GM21381 (cell line): Measurements from ENCODE around the gene CEP112.
"Not testable (repeated sequence)": the region's sequence is repeated elsewhere in the genome, so short reads cannot be mapped to it uniquely, and the experiment has no call there.

Experiments used
- ATAC-seq: cut with Tn5 transposase; IDR thresholded peaks from one replicate; pipeline ENCODE4 v1.9.1; 2021; ENCODE audit warnings: mild to moderate bottlenecking, moderate library complexity; ENCODE audit not compliant: unreplicated experiment

The CEP112 gene

DNA sequence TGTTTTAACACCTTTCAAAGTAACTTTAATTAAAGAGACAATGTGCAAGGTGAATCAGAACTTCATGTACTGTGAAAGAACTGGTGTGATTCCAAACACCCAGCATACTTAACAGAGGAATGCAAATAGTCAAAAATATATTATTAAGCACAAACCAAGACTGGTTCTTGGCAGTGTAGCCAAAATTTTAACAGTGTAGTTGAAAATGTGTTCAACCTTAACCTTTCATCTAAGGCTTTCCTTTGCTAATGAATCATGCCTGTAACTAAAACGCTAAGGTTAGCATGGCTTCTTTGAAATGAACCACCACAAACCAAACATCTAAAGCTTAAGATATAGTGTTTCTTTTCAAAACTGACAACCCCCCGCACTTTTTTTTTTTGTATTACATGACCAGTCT, 484.2 kb downstream of the CEP112 start:
- no peak for ATAC-seq

DNA sequence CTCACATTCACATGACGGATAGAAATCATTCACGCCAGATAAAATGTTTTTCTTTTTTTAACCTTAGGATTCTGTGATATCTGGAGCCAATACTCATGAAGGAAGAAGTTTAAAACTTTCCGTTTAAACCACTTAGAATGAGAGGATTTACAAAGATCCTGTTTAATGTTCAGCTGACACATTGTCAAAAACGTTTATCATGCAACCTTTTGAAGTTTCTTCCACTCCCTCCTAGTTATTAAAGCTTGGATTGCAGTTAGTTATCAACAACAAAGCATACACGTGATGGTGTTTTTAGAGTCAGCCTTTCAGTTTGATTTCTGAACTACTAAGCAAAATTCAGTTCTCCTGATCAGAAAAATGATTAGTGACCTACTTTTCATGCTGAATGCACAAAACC, 487.2 kb downstream of the CEP112 start:
- no peak for ATAC-seq

- ATAC-seq = no peak
Measured at GRCh38 chr17:65703891-65704290, 488.0 kb downstream of the CEP112 start.

DNA sequence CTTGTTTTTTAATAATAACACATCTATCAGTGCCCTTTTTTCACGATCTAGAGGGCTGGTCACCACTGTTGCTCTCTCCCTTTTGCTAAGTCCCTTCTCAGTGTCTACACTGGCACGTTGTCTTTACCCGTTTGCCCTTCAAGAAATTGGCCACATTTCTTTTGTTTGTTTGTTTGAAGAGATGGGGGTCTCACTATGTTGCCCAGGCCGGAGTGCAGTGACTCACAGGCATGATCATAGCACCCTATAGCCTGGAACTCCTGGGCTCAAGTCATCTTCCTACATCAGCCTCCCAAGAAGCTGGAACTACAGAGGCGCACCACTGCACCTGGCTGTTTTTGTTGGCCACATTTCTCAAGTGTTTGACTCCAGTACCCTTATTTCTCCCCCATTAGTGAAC, 492.5 kb downstream of the CEP112 start:
- no peak for ATAC-seq

- no peak for ATAC-seq
Measured at GRCh38 chr17:65698381-65699061, 493.4 kb downstream of the CEP112 start.

GRCh38 chr17:65697661-65698060, 494.3 kb downstream of the CEP112 start:
- ATAC-seq = no peak

DNA sequence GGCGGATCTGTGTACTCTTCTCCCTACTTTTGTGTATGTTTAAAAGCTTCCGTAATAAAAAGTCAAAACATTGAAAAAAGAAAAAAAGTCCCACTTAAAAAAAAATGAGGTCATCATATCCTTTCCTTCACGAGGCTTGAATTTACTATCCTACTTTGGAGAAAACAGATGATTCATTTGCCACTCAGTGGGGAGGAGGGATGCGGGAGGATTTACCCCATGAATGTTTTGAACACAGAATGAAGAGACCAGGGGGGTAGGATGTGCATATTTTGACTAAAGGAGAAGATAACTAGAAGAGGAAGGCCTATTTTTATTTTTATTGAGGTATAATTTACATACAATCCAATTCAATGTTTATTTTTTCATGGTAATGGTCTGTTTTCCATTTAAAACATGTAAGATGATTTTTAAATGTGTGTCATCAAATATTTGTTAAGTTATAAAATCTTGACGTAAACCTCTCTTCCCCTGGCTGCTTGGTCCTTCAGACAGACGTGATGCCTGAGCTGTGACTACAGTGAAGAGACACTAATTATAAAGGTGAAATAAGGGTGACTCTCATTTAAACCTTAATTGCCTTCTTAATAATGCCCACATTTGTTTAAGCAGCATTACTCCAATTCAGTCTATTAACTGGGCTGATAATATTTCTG, 495.1 kb downstream of the CEP112 start:
- ATAC-seq = no peak

- no peak for ATAC-seq
Measured at GRCh38 chr17:65694601-65695000, 497.3 kb downstream of the CEP112 start.

DNA sequence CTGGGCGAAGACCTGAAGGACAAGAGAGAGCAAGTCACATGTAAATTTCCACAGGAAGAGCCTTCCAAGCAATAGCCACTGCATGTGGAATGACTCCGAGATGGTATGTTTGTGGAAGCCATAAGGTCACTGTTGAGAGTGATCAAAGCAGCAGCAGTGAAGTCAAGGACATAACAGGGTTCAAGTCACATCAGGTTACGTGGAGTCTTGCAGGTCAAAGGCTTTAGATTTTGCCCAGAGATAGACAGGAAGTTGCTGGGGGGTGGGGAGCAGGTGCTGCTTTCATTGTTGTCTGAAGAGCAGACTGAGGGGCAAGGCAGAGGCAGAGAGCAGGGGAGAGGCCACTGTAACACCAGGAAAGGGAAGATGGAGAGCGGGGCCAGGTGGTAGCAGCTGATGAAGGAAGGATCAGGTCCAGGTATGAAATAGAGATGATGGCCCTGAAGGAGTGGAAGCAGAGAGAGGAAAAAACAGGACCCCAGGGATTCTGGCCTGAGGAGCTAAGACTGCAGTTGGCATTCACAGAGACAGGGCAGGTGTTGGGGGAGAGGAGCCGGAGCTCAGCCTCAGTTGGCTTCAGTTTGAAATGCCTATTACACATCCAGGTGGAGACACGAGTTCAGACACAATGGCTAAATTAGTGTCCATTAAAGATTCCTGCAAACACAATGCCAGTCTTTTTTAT, 501.2 kb downstream of the CEP112 start:
- ATAC-seq = no peak

DNA sequence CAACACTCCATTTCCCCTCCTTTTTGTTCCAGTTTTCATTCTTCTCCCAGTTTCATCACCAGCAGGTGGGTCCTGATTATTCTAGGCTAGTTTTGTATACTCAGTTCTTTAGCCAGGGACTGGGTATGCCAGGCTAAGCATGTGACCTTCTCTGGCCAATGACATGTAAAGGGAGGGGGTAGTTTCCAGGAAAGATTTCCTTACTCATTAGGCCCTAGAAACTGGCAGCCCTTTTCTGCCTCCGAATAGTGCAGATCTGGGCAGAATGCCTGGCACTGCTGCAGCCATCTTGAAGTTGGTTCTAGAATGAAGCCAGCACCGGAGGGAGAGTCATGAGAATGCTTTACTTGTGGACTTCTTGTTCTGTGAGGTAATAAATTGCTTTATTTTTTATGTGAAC, 503.6 kb downstream of the CEP112 start:
- no peak for ATAC-seq

- ATAC-seq = no peak
Measured at GRCh38 chr17:65685110-65685509, 506.8 kb downstream of the CEP112 start.

GRCh38 chr17:65684631-65685030, 507.3 kb downstream of the CEP112 start:
- ATAC-seq = no peak

DNA sequence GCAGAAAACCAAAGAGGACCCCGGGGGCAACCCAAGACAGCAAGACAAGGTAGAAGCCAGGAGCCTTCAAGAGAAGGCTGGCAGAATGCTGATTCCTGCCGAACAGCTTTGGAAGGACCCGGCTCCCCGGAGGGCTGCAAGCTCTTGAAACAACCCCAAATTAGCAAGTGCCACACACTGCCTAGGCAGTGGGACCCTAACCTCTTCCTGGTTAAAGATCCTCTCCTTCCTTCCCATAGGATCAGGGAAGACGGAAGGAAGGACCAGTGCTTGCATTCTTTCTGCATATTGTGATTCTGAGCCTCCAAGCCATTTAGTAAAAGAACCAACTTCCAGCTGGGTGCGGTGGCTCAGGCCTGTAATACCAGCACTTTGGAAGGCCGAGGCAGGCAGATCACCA, 508.5 kb downstream of the CEP112 start:
- ATAC-seq = no peak

DNA sequence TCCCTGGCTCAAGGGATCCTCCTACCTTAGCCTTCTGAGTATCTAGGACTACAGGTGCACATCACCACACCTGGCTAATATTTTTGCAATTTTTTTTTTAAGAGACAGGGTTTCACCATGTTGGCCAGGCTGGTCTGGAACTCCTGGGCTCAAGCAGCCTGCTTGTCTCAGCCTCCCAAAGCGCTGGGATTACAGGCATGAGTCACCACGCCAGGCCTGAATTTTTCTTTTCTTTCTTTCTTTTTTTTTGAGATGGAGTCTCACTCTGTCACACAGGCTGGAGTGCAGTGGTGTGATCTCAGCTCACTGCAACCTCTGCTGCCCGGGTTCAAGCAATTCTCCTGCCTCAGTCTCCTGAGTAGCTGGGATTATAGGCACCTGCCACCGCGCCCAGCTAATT, 510.2 kb downstream of the CEP112 start:
- not testable (repeated sequence) for ATAC-seq

DNA sequence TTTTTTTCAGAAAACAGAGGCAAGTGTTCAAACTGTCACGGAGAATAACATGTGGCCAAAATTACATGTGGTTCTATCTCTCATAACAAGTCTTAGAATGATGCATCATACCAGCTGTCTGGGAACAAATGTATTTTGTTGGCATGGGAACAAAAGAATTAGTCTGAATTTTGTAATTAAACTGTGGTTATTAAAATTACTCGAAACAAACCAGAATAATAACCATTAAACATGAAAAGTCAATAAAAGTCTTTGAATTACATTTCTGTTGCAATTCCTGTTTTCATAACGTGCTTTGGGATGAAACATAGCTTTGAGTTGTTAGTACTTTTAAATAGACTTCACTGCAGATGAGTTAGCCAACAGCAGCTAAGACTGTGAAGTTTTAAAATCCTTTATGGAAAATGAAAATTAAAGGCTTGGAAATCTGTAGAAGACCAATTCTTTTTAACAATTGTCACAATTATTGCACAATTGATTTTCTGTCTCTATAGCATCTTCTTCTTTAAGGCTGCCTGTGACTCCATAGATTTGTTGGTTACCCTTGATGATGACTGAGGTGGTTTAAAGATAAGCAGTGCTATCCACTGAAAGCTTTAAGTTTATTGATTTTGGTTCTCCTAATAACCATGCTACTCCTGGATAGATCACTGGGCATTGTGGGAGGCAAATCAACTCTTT, 512.6 kb downstream of the CEP112 start:
- no peak for ATAC-seq

- ATAC-seq = no peak
Measured at GRCh38 chr17:65678546-65678945, 513.4 kb downstream of the CEP112 start.

DNA sequence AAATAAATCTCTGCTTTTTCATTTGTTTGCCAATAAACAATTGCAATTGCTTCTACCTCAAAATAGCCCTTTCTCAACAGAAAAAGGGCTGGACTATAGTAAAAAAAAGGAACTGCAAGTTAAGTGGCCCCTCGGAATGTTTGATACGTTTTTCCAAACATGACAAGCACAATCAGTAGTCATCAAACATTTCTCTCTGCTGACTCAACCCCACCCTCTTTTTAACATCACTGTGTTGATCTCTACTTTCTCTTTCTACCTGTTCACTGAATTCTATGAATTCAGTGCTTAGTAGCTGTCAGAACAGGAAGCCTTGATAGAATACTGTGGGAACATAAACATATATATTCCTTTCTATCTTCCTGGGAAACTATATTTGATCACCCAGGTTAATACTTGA, 514.0 kb downstream of the CEP112 start:
- no peak for ATAC-seq

DNA sequence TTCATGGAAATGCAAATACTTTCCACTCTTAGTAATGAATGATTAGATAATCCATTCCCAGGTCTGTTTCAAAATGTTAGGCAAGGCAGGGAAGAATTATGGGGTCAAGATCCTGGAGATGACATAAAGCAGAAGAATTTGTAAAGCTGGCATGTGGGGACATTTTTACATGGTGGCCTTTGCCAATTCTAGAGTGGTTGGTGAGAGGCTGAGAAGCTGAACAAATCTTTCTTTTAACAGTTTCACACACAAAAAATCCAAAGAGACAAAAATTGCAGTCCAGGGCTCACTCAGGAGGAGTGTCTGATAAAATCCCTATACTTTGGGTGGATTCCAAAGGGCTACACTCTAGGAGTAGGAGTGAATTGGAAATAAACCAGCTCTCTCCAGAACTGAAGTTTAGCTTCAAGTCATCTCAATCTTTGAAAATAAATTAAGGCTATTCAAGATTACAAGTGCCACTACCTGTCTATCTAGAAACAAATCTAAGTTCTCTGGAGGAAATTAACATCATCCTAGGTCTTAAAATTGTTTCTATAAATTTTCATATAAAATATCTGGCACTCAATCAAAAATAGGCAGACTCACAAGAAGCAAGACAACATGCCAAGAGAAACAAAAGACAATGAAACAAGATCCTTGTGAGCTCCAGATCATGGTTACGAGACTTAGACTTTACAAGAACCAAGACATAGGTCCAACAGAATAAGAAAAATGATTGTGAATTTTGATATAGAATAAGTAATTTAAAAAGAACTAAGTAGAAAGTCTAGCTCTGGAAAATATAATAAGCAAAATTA, 517.5 kb downstream of the CEP112 start:
- ATAC-seq = no peak

DNA sequence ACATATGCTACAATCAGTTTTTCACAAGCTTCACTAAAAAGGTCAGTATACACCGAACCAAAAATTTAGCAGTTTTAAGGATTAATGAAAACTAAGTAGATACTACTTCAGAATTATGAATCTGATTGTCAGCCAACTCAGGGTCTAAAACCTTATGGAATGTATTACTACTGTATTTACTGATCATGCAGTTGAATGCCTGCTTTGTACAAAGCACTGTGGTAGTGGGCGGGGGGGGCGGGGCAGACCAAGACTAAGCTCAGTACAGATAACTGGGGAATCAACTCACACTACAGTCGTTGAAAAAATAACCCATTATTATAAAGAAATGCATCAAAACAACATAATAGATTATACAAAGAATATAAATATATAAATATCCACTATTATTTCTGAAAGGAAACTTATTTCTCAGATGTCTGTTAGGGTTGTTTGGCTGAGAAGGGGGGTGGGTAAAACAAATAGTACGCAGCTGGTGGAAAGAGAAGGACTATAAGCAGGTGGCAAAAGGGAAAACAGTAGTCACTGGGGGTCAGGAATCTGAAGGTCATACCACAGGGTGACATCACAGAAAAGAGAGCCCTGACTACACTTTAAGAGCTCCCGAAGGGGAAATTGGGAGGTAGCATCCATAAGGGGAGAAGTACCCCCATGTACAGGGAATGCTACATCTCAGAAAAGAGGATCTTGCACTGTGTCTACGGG, 521.1 kb downstream of the CEP112 start:
- ATAC-seq = no peak

GRCh38 chr17:65668211-65668610, 523.7 kb downstream of the CEP112 start:
- no peak for ATAC-seq
